HepG2 (cell line): ENCODE results near the gene OR10P1. TPM values are rescaled to one million over a fixed set of nuclear protein-coding genes. Genes with fewer than 3 reads are reported as not detected.
"Not testable (repeated sequence)": the region's sequence is repeated elsewhere in the genome, so short reads cannot be mapped to it uniquely, and the experiment has no call there.

ENCODE experiments used
- ATAC-seq: fragments of 200-7000 bp; cut with Tn5 transposase; 3 replicates; pipeline ENCODE4 v1.9.1; 2020; ENCODE audit warnings: mild to moderate bottlenecking, moderate library complexity
- BruUV-seq: library from RNA; stranded (reverse); fragments of 400-500 nt; replicated peaks from 2 replicates; lab custom pipeline; 2021; lab: Mats Ljungman, UMichigan
- CTCF ChIA-PET: fragments of 300-600 bp; formaldehyde crosslinking; extraction: SDS; loops from one replicate; lab custom pipeline; 2021; ENCODE audit warnings: low total read pairs, inconsistent platforms, low intra/inter-chr PET ratio; lab: Yijun Ruan, JAX
- POLR2A ChIA-PET: fragments of 350-600 bp; sonication (Branson Sonifier 250); formaldehyde crosslinking; loops from one replicate; lab custom pipeline; 2020; ENCODE audit warnings: antibody characterized with exemption, inconsistent platforms; lab: Yijun Ruan, JAX
- DNase-seq: peaks from one replicate; pipeline ENCODE4 v3.0.0-alpha.2; 2015; ENCODE audit warnings: low spot score
- FAIRE-seq: peaks from 3 replicates; lab custom pipeline; 2011; peaks lifted over from hg19 to GRCh38; lab: Jason Lieb, UNC
- H2AFZ ChIP-seq: one replicate; pipeline ENCODE4 v1.6.1; 2011; ENCODE audit warnings: low read length, inconsistent platforms
- H3K27ac ChIP-seq: fragments of 300-600 bp; 3 replicates; pipeline ENCODE4 v1.8.0; 2011; ENCODE audit warnings: mixed run types, mild to moderate bottlenecking, mixed read lengths, low read length, inconsistent platforms; ENCODE audit not compliant: insufficient read depth; ENCODE audit errors: extremely low read length
- H3K27me3 ChIP-seq, 2 experiments: fragments of 200-600 bp in 1 of 2; 2 replicates in 1 of 2; 3 replicates in 1 of 2; pipeline versions ENCODE4 v1.6.0 to v1.8.0; 2011; ENCODE audit warnings: low read length in 2 of 2, mild to moderate bottlenecking in 2 of 2, moderate library complexity in 2 of 2, inconsistent platforms in 1 of 2; ENCODE audit not compliant: insufficient read depth in 2 of 2, control insufficient read depth in 1 of 2
- H3K36me3 ChIP-seq, 2 experiments: fragments of 200-600 bp in 1 of 2; replicated peaks in 1 of 2; 2 replicates in 1 of 2; 3 replicates in 1 of 2; pipeline versions ENCODE4 v1.5.1 to v1.8.0; 2011; ENCODE audit warnings: low read length in 2 of 2, inconsistent platforms in 1 of 2; ENCODE audit not compliant: insufficient read depth in 2 of 2, control insufficient read depth in 1 of 2
- H3K4me1 ChIP-seq: 2 replicates; pipeline ENCODE4 v1.5.1; 2012; ENCODE audit warnings: low read length, inconsistent platforms; ENCODE audit not compliant: insufficient read depth
- H3K4me2 ChIP-seq: 2 replicates; pipeline ENCODE4 v1.6.0; 2011; ENCODE audit warnings: low read depth, low read length, inconsistent platforms
- H3K4me3 ChIP-seq, 3 experiments: fragments of 200-600 bp in 1 of 3; sonication (generic), shearing (Covaris generic) in 1 of 3; replicated peaks in 1 of 3; 2 replicates each; pipeline ENCODE4 v1.5.1; 2011 to 2016; ENCODE audit warnings: low read length in 3 of 3, inconsistent platforms in 2 of 3, low read depth in 2 of 3, mild to moderate bottlenecking in 2 of 3, control low read depth in 1 of 3, mixed read lengths in 1 of 3; ENCODE audit not compliant: insufficient read depth in 1 of 3
- H3K79me2 ChIP-seq: one replicate; pipeline ENCODE4 v1.6.1; 2011; ENCODE audit warnings: low read length, inconsistent platforms; ENCODE audit not compliant: insufficient read depth
- H3K9ac ChIP-seq: 2 replicates; pipeline ENCODE4 v1.6.0; 2011; ENCODE audit warnings: mild to moderate bottlenecking, low read depth, low read length, inconsistent platforms; ENCODE audit not compliant: insufficient read depth
- H3K9me3 ChIP-seq: 2 replicates; pipeline ENCODE4 v1.5.1; 2012; ENCODE audit warnings: mild to moderate bottlenecking, low read length
- H4K20me1 ChIP-seq: 2 replicates; pipeline ENCODE4 v1.6.0; 2011; ENCODE audit warnings: inconsistent platforms, mild to moderate bottlenecking, low read length, moderate library complexity; ENCODE audit not compliant: insufficient read depth
- ATRX ChIP-seq: sonication (generic); formaldehyde crosslinking; IDR thresholded peaks from 2 replicates; pipeline ENCODE4 v1.4.0; 2020; ENCODE audit warnings: missing genetic modification reagents, borderline replicate concordance
- HNF4A ChIP-seq: sonication (generic); formaldehyde crosslinking; IDR thresholded peaks from 2 replicates; pipeline ENCODE4 v1.4.0; 2020; ENCODE audit warnings: missing genetic modification reagents
- HNF4G ChIP-seq, 2 experiments: sonication (generic) in 1 of 2; formaldehyde crosslinking in 1 of 2; IDR thresholded peaks; 2 replicates each; pipeline versions ENCODE4 v1.4.0 to v1.6.1; 2011 to 2020; ENCODE audit warnings: borderline replicate concordance in 2 of 2, low read depth in 2 of 2, mild to moderate bottlenecking in 2 of 2, low read length in 1 of 2, missing genetic modification reagents in 1 of 2, moderate library complexity in 1 of 2
- TCF7 ChIP-seq: sonication (generic); IDR thresholded peaks from 2 replicates; pipeline ENCODE4 v1.6.1; 2016; ENCODE audit warnings: antibody characterized with exemption, low read depth
- ZBTB38 ChIP-seq: sonication (generic); formaldehyde crosslinking; IDR thresholded peaks from 2 replicates; pipeline ENCODE4 v1.5.1; 2020; ENCODE audit warnings: mild to moderate bottlenecking, missing genetic modification reagents
- ZNF121 ChIP-seq: sonication (generic); formaldehyde crosslinking; IDR thresholded peaks from 2 replicates; pipeline ENCODE4 v1.5.0; 2020; ENCODE audit warnings: mild to moderate bottlenecking, missing genetic modification reagents
- ZNF207 ChIP-seq: fragments of 450-650 bp; IDR thresholded peaks from 2 replicates; pipeline ENCODE4 v1.6.1; 2016; ENCODE audit warnings: antibody characterized with exemption, borderline replicate concordance
- ZNF567 ChIP-seq: sonication (generic); formaldehyde crosslinking; IDR thresholded peaks from 2 replicates; pipeline ENCODE4 v1.8.1; 2023; ENCODE audit warnings: mild to moderate bottlenecking, missing genetic modification reagents, borderline replicate concordance
- WGBS: methylation state at CpG from one replicate; pipeline ENCODE4 v1.1.6; 2017; ENCODE audit warnings: low lambda C conversion rate; 5-methylcytosine and 5-hydroxymethylcytosine counted together
- in situ Hi-C: cut with HindIII; loops from 2 replicates; pipeline ENCODE4 v1.10.0; 2017; ENCODE audit warnings: low pct_unique_long_range_greater_than_20kb; ENCODE audit not compliant: extremely low pct_ligation_motif_present
- intact Hi-C: fragments of 100-400 bp; cut with micrococcal nuclease; formaldehyde crosslinking; loops from one replicate; pipeline ENCODE4 v1.10.0; 2022; ENCODE audit not compliant: unreplicated experiment
- polyA plus RNA-seq, 8 experiments: library from polyadenylated mRNA; depleted of rRNA in 3 of 8; stranded (reverse) in 7 of 8; unstranded in 1 of 8; fragments of >200 nt; fragmentation: Illumina TruSeq in 4 of 8; extraction: Trizol in 4 of 8; gene quantifications; 2 replicates each; pipeline versions ENCODE4 v1.2.1 to v1.2.3, GENCODE V29; 2011 to 2016; ENCODE audit warnings: low read depth in 4 of 8, missing spikeins in 1 of 8, mixed read lengths in 1 of 8; ENCODE audit not compliant: insufficient read depth in 1 of 8
- total RNA-seq, 5 experiments: library from RNA; depleted of rRNA; stranded (reverse); fragments of >200 nt; fragmentation: Illumina TruSeq; extraction: Trizol; gene quantifications; 2 replicates each; pipeline ENCODE4 v1.2.3, GENCODE V29; 2016; ENCODE audit warnings: low read depth in 1 of 5
- TF ChIP-seq, protein P1 (sequence below): sonication (generic); formaldehyde crosslinking; conservative IDR thresholded peaks from 2 replicates; pipeline ENCODE4 v1.4.0; 2020; ENCODE audit warnings: mild to moderate bottlenecking, missing genetic modification reagents, moderate library complexity

Gene OR10P1
- total and polyA plus RNA-seq, 2 of the 13 experiments (the other 11 are each of a cell fraction or from before 2014, with no cell fraction given), result not detected

DNA sequence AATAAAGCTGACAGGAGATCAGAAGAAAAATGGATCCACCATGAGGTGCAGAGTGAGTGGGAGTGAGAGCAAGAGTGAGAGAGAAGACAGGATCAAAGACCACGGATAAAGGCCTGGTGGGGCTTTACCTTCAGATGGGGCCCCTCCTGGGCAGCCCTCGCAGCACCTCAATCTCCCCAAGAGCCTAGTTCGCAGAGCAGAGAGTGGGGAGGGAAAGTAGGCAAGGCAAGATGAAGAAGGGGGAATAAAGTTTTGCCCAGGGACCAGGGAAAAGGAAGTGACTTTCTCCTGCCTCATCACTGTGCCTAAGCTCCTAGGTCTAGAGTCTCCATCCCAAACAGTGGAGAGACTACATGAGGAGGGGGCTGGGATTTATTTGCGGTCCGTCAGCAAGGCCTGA lies 10.3 kb downstream of the OR10P1 start:
- ATAC-seq (no peak), DNase-seq (no peak)
- ChIA-PET CTCF (no interaction called here), POLR2A (no interaction called here)
- no peak overlapping the region for H3K4me3 ChIP-seq
- no peak overlapping the region for H3K27ac ChIP-seq
- H3K4me2 ChIP-seq, result no peak overlapping the region
- in situ Hi-C loops, result no loop called here
- H2AFZ ChIP-seq, result no peak overlapping the region
- H3K9me3 ChIP-seq, result no peaks in the 10 kb centered on the region
- TF ChIP-seq ATRX, result no peak
- no peak for TF ChIP-seq ZNF207
- TF ChIP-seq ZNF121 (CRISPR knock-in tag), result no peak
- TF ChIP-seq ZNF567 (CRISPR knock-in tag), result no peak
- TF ChIP-seq ZBTB38 (CRISPR knock-in tag), result no peak
- TF ChIP-seq, all 625 proteins: peak for 0
- intact Hi-C loops, result no loop called here
- Histone ChIP-seq H4K20me1 (no peaks in the 10 kb centered on the region), H3K27me3 (peaks cover 0 to 4% of the 10 kb centered on the region in 2 experiments; a peak in 1 of 5 replicates), H3K36me3 (no peaks in the 10 kb centered on the region), H3K9ac (no peak overlapping the region), H3K79me2 (no peaks in the 10 kb centered on the region), H3K4me1 (peaks cover 25% of the 10 kb centered on the region)
- no peak for FAIRE-seq
- WGBS, result 47% methylated on average over 5 of the region's 5 CpGs
- no TSS peak for BruUV-seq

GRCh38 chr12:55650620-55651298 lies 14.1 kb downstream of the OR10P1 start:
- in situ Hi-C loops; H3K27me3 ChIP-seq; CTCF ChIA-PET; H3K27ac ChIP-seq; BruUV-seq; H3K36me3 ChIP-seq; H4K20me1 ChIP-seq; H3K9ac ChIP-seq; H2AFZ ChIP-seq; POLR2A ChIA-PET; H3K79me2 ChIP-seq; FAIRE-seq; intact Hi-C loops; H3K9me3 ChIP-seq; H3K4me3 ChIP-seq; TF ChIP-seq HNF4G (CRISPR knock-in tag; IDR thresholded peaks at IDR 0.05; ENCODE audit: borderline replicate concordance, low read depth): not testable (repeated sequence)
- ATAC-seq (peak; percentile 67), DNase-seq (peak; percentile 27)
- Histone ChIP-seq H3K4me1 (peaks cover 28% of the 10 kb centered on the region), H3K4me2 (peak overlapping the region; percentile 55)
- 0 out of 2 replicates have a peak, but pooled peaks have one; percentile 23 for TF ChIP-seq HNF4A (CRISPR knock-in tag)
- 0 out of 2 replicates have a peak, but pooled peaks have one; percentile 18 for TF ChIP-seq TCF7
- TF ChIP-seq HNF4G (IDR thresholded peaks at IDR 0.05; ENCODE audit: borderline replicate concordance, low read depth, low read length), result 0 out of 2 replicates have a peak, but pooled peaks have one; percentile 4
- TF ChIP-seq, protein P1, sequence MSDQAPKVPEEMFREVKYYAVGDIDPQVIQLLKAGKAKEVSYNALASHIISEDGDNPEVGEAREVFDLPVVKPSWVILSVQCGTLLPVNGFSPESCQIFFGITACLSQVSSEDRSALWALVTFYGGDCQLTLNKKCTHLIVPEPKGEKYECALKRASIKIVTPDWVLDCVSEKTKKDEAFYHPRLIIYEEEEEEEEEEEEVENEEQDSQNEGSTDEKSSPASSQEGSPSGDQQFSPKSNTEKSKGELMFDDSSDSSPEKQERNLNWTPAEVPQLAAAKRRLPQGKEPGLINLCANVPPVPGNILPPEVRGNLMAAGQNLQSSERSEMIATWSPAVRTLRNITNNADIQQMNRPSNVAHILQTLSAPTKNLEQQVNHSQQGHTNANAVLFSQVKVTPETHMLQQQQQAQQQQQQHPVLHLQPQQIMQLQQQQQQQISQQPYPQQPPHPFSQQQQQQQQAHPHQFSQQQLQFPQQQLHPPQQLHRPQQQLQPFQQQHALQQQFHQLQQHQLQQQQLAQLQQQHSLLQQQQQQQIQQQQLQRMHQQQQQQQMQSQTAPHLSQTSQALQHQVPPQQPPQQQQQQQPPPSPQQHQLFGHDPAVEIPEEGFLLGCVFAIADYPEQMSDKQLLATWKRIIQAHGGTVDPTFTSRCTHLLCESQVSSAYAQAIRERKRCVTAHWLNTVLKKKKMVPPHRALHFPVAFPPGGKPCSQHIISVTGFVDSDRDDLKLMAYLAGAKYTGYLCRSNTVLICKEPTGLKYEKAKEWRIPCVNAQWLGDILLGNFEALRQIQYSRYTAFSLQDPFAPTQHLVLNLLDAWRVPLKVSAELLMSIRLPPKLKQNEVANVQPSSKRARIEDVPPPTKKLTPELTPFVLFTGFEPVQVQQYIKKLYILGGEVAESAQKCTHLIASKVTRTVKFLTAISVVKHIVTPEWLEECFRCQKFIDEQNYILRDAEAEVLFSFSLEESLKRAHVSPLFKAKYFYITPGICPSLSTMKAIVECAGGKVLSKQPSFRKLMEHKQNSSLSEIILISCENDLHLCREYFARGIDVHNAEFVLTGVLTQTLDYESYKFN (CRISPR knock-in tag), result 0 out of 2 replicates have a peak, but pooled peaks have one; percentile 27
- 0% methylated on average over 4 of the region's 4 CpGs for WGBS
